Middle frontal gyrus (tissue), 1 donor: ENCODE results near the gene FRYL.
"Not testable (repeated sequence)": the region's sequence is repeated elsewhere in the genome, so short reads cannot be mapped to it uniquely, and the experiment has no call there.

Source experiments
- DNase-seq: peaks from one replicate; pipeline ENCODE4 v3.0.0-alpha.2; 2015; ENCODE audit warnings: low spot score; ENCODE audit errors: extremely low spot score

The FRYL gene

DNA sequence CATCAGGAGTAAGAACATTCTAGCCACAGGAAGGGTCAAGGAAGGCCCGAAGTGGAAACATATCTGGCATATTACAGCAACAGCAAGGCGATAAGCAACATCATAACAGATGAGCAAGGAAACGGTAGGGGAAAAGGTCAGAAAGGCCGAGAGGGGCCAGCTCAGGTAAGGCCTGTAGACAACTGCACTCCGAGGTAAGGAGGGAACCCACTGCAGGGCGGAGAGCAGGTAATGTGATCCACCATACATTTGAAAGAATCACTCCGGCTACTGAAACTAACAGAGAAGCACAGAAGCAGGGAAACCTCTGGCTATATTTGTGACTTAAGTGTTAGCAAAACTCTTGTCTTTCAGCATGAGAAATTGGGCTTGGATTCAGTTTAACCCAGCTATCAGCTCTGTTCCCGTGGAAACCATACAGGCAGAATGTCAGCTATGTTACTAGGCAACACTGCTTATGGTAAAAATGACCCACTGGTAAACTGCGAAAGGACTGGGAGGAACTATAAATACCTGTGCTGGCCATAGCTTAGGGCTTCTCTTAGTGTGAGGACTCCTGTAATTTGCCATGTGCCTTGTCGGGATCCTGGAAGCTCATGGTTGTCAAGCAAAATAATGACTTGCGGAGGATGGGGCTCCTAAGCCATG lies 31.0 kb downstream of the FRYL start:
- no peak for DNase-seq

DNA sequence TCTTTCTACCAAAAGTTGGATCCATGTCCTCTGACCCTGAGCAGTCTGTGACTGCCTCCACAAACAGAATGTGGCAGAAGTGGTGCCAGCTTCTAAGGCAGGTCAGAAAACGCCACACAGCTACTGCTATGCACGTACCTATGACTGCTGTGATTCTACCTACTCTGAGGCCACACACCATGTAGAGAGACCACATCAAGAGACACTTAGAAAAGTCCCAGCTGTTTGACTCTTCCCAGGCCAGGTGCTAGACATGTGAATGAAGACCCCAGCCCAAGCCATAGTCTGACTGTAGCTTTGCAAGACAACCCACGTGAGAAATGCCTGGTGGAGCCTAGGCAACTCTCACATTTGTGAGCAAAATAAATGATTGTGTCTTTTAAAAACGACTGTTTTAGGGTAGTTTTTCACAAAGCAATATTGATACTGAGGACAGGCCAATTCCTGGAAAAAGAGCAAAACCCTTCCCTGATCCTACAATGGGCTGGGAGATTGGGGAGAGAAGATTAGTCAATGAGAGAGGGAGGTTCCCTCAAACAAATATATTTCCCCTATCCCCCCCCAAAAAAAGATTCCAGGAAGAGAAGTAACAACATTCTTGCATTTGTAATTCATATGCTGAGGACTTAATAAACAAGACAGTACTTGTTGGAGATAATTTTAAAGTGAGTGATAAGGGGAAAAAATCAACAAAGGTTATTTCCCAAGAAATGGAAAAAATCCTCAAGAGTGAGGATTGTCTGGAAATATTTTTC lies 33.3 kb downstream of the FRYL start:
- DNase-seq = no peak

DNA sequence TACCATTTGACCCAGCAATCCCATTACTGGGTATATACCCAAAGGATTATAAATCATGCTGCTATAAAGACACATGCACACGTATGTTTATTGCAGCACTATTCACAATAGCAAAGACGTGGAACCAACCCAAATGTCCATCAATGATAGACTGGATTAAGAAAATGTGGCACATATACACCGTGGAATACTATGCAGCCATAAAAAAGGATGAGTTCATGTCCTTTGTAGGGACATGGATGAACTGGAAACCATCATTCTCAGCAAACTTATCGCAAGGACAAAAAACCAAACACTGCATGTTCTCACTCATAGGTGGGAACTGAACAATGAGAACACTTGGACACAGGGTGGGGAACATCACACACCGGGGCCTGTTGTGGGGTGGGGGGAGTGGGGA lies 34.9 kb downstream of the FRYL start:
- DNase-seq = not testable (repeated sequence)

DNA sequence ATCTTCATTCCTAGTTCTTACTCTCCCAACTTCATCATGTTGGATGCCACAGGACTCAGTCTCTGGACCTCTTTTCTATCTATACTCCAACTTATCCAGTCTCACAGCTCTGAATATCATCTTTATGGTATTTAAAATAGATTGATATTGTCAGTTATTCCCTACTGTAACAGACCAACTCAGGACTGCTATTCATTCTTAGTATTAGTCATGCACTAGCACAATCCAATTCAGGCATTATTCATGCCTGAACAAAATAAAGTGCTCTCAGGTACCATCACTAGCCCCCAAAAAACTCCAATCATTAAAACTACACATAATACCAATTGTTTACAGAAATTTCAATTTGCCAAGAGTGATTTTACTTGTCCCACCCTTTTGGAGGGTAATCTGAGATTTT lies 37.7 kb downstream of the FRYL start:
- no peak for DNase-seq

DNA sequence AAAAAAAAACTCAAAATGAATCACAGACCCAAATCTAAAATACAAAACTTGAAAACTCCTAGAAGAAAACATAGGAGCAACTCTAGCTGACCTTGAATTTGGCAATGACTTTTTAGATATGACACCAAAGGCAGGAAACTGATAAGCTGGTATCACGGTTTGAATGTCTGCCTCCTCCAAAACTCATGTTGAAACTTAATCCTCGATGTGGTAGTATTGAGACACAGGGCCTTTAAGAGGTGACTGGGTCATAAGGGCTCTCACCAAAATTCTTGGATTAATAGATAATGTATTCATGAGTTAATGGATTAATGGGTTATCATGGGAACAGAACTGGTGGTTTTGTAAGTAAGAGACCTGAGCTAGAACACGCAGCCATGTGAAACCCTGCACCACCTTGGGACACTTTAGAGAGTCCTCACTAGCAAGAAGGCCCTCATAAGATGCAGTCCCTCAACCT lies 40.5 kb downstream of the FRYL start:
- no peak for DNase-seq

DNA sequence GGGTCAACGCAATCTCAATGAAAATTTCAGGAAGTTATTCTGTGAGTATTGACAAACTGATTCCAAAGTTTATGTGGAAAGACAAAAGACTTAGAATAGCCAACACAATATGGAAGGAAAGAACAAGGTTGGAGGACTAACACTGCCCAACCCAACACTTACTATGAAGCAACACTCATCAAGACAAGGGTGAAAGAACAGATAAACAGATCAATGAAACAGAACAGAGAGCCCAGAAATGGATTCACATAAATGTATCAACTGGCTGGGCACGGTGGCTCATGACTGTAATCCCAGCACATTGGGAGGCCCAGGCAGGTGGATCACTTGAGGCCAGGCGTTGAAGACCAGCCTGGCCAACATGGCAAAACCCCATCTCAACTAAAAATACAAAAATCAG lies 41.2 kb downstream of the FRYL start:
- no peak for DNase-seq

DNA sequence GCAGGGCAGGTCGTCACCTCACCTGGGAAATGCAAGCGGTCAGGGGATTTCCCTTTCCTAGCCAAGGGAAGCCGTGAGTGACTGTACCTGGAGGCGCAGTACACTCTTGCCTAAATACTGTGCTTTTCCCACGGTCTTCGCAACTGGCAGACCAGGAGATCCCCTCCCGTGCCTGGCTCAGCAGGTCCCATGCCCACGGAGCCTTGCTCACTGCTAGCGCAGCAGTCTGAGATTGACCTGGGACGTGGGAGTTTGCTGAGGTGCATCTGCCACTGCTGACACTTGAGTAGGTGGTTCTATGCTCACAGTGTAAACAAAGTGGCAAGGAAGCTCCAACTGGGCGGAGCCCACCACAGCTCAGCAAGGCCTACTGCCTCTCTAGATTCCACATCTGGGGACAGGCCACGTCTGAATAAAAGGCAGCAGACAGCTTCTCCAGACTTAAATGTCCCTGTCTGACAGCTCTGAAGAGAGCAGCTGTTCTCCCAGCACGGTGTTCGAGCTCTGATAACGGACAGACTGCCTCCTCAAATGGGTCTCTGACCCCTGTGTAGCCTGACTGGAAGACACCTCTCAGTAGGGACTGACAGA lies 51.1 kb downstream of the FRYL start:
- DNase-seq = not testable (repeated sequence)

DNA sequence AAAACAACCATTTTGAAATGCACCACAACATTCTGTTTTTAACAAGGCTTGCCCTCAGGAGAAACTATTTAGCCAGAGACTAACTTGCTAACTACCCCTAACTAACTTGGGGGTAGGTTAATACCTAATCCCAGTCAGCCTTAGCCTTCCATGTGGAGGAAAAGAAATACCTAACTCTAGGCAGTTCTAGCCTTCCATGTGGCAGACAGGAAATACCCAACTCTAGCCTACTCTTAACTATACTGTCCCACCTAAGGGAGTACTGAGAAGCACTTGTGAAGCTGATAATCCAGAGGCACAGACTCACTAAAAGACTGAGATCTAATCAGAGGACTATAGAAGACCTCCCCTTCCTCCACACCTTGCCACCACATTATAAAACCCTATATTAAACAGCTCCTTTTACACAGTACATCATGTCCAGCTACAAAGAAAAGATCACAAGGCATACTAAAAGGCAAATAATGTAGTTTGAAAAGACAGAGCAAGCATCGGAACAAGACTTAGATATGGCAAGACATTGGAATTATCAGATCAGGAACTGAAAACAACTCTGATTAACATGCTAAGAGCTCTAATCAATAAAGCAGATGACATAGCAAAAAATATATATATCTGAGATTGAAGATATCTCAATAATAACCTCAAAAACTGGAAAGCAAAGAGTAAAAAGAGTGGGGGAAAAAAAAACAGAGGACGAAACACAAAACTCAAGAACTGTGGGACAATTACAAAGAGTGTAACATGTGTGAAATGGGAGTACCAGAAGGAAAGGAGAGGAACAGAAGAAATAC lies 52.2 kb downstream of the FRYL start:
- DNase-seq = no peak

DNA sequence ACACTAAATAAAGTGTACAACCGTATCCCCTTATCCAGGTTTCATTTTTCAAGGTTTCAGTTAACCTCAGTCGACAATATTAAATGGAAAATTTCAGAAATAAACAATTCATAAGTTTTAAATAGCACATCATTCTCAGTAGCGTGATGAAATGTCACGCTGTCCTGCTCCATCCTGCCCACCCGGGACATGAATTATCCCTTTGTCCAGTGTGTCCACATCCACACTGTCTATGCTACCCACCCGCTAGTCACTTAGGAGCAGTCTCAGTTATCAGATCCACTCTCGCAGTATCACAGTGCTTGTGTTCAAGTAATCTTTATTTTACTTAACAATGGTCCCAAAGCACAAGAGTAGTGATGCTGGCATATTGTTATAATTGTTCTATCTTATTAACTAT lies 54.7 kb downstream of the FRYL start:
- DNase-seq = no peak

DNA sequence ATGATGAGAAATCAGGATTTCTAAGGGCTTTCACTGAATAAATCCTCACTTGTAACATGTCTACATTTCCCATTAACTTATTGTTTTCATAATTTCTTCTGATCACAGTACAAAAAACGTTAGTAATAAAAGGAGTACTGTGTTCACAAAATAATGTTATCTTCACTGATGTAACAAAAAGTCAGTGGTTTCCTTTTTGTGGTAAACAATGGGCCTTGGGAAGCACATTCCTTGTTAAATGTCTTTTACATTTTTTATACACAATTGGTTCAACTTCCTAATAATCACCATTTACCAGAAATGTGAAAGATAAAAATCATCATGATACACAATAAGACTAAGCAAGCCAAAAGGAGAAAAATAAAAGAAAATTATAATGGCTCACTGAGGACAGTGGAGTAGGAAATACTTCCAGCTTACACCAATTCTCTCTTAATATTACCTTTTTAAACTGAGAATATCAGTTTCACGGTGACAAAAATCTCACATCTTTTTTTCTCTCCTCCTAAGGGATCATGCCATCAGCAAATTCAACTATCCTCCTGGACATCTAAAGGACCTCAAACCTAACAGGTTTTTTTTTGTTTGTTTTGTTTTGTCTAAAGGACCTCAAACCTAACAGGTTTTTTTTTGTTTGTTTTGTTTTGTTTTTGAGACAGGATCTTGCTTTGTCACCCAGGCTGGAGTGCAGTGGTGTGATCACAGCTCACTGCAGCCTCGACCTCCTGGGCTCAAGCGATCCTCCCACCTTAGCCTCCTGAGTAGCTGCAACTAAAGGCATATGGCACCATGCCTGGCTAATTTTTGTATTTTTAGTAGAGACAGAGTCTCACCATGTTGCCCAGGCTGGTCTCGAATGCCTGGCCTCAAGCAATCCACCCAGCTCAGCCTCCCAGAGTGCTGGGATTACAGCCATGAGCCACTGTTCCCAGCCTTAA lies 57.3 kb downstream of the FRYL start:
- no peak for DNase-seq

DNA sequence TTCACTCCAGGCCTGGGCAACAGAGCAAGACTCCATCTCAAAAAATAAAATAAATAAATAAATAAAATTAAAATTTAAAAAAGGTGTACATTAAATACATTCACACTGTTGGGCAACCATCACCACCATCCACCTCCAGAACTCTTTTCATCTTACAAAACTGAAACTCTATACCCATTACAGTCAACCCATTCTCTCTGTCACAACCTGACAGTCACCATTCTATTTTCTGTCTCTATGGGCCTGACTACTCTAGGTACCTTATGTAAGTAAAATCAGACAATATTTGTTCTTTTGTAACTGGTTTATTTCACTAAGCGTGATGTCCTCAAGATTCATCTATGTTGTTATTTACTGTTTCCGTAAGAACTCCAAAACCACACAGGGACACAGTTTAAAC lies 59.6 kb downstream of the FRYL start:
- DNase-seq = no peak

DNA sequence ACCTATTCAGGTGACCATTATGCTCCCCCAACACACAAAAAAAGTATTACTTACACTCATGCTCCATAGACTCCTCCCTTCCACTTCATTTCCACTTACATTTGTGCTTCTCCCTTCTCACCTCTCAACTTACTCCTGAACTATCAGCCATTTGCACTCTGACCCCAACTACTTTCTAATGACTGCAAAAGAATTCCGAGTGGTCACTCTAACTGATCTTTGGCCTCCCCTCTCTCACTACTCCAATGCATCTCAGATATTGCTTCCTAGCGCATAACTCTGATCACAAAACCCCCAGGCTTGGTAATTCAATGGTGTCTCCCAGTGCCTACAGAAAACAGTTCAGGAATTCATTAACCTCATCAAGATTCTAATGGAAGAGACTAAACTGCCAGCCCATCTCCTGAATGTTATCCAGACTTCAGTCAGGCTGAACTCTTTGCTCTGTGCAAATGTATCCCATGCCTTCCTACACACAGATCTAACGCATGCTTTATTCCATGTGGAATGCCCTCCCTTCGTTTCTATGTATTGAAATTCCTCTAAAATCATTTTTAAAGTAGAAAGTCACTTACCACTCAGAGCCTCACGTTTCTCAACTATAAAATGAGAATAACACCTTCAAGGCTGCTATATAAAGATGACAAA lies 61.1 kb downstream of the FRYL start:
- DNase-seq = no peak

DNA sequence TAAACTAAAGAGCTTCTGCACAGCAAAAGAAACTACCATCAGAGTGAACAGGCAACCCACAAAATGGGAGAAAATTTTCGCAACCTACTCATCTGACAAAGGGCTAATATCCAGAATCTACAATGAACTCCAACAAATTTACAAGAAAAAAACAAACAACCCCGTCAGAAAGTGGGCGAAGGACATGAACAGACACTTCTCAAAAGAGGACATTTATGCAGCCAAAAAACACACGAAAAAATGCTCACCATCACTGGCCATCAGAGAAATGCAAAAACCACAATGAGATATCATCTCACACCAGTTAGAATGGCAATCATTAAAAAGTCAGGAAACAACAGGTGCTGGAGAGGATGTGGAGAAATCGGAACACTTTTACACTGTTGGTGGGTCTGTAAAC lies 63.8 kb downstream of the FRYL start:
- DNase-seq = not testable (repeated sequence)

DNA sequence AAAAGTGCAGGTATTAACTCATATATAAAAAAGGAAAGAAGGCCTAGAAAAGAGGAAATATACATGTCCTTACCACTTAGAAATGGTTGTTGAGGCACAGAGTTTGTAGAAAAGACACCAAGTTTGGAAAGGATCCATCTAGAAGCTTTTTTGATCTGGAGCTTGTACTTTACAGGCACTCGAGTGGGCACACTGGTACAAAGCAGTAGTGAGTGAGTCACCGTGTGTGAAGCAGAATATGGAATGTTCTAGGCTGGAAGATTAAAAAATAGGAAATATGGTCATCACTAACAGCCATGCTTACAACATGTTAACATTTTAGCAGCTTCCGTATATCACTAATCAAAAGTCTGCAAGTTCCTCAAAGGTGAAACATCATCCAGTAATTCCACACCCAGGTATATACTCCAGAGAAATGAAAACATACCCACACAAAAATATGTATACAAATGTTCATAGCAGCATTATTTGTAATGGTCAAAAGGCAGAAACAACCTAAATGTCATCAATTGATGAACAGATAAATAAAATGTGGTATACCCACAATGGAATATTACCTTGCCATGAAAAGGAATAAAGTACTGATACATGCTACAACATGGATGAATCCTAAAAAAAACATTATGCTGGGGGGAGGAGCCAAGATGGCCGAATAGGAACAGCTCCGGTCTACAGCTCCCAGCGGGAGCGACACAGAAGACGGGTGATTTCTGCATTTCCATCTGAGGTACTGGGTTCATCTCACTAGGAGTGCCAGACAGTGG lies 69.5 kb downstream of the FRYL start:
- DNase-seq = no peak

DNA sequence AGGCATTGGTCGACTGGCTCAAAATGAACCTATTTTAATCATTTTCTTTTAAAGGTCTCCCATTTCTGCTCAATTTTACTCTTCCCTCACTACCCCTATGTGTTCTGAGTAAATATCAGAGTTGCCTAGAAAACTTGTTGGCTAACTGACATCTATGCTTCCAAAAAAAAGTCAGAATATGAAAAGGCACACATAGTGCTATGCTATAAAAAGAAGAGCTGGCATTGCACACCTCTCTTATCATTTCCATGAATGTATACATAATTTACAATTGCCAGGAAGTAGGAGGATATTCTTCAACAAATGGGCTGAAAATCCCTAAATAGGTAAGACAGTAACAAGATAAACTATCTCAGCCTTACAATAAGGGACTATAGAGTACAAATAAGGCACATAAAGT lies 70.2 kb downstream of the FRYL start:
- no peak for DNase-seq

DNA sequence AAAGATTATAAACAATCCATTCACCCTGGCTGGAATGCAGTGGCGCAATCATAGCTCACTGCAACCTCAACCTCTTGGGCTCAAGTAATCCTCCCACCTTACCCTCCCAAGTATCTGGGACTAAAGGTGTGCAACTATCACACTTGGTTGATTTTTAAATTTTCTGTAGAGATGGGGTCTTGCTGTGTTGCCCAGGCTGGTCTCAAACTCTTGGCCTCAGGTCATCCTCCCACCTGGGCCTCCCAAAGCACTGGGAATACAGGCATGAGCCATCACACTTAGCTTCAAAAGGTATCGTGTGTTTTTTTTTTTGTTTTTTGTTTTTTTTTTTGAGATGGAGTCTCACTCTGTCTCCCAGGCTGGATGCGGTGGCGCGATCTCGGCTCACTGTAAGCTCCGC lies 71.5 kb downstream of the FRYL start:
- DNase-seq = no peak

DNA sequence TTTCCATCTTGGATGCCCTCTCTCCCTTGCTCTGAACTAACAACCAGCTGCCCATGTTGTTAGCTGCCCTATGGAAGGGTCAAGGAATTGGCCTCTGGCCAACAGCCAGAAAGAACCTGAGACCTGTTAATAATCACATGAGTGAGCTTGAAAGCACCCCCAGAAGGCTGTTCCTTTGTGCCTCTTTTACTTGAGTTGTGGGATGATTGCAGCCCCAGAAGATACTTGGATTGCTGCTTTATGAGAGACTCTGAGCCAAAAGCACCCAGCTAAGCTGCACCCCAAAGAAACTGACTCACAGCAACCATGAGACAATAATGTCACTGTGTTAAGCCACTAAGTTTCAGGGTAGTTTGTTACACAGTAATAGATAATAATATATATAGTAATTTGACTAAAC lies 73.3 kb downstream of the FRYL start:
- DNase-seq = no peak

DNA sequence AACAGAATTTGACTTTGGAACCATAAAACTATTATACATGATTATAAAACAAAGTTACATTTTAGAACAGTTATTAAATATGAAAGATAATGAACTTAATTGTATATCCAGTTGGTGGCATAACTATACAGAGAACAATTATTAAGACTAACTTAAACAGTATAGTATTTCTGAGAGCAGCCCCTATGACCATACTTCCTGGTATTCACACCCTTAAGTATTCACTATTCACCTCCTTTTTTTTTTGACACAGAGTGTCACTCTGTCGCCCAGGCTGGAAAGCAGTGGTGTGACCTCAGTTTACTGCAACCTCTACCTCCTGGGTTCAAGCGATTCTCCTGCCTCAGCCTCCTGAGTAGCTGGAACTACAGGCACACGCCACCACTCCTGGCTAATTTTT lies 74.5 kb downstream of the FRYL start:
- no peak for DNase-seq

DNA sequence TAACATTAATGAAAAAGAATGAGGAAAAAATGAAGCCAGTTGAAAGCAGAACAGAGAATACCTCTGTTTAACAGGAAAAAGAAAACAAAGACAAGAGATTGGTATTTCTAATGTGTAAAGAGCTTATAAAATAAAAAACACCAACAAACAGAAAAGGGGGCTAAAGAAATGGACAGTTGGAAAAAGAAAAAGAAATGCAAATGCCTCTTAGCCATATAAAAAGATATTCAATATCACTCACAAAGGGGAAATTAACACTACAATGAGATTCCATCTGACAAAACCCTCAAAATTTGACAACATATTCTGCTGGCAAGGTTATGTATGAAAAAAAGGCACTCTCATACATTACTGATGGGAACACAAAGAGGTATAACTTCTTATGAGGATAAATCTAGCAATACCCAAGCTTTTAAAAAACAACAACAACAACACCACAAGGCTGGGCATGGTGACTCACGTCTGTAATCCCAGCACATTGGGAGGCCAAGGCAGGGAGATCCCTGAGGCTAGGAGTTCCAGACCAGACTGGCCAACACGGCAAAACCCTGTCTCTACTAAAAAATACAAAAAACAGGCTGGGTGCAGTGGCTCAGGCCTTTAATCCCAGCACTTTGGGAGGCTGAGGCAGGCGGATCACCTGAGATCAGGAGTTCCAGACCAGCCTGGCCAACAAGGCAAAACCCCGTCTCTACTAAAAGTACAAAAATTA lies 75.8 kb downstream of the FRYL start:
- no peak for DNase-seq
